Measurements from ENCODE around the gene KLHL21.
"Not testable (repeated sequence)": the region's sequence is repeated elsewhere in the genome, so short reads cannot be mapped to it uniquely, and the experiment has no call there.

DNA sequence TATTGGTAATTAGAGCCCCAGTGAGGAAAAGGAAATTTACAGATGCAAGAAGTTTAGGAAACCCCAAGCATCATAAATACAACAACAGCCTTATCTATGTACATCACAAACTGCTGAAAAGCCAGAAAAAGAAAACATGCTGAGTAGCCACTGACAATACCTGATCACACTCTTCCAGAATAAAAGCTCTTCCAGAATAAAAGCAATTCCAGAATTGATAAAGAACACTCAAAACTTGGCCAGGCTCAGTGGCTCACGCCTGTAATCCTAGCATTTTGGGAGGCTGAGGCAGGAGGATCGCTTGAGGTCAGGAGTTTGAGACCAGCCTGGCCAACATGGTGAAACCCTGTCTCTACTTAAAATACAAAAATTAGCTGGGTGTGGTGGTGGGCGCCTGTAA, 38.2 kb upstream of the KLHL21 start:
- TF ChIP-seq POLR2A (IDR thresholded peaks at IDR 0.05): not testable (repeated sequence)
- TF ChIP-seq, protein P1, sequence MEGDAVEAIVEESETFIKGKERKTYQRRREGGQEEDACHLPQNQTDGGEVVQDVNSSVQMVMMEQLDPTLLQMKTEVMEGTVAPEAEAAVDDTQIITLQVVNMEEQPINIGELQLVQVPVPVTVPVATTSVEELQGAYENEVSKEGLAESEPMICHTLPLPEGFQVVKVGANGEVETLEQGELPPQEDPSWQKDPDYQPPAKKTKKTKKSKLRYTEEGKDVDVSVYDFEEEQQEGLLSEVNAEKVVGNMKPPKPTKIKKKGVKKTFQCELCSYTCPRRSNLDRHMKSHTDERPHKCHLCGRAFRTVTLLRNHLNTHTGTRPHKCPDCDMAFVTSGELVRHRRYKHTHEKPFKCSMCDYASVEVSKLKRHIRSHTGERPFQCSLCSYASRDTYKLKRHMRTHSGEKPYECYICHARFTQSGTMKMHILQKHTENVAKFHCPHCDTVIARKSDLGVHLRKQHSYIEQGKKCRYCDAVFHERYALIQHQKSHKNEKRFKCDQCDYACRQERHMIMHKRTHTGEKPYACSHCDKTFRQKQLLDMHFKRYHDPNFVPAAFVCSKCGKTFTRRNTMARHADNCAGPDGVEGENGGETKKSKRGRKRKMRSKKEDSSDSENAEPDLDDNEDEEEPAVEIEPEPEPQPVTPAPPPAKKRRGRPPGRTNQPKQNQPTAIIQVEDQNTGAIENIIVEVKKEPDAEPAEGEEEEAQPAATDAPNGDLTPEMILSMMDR (IDR thresholded peaks at IDR 0.05): not testable (repeated sequence)

All from heart left ventricle (tissue), 13 donors.